NK-92 treated with Interleukin-12 subunit alpha and Interleukin-12 subunit beta, amount 100 ng/mL, for 24 hours (cell line): Measurements from ENCODE around the gene CPED1.
"Not testable (repeated sequence)": the region's sequence is repeated elsewhere in the genome, so short reads cannot be mapped to it uniquely, and the experiment has no call there.

ENCODE experiments used
- DNase-seq: peaks from one replicate; lab custom pipeline; 2025; lab: John Stamatoyannopoulos, UW

The CPED1 gene

DNA sequence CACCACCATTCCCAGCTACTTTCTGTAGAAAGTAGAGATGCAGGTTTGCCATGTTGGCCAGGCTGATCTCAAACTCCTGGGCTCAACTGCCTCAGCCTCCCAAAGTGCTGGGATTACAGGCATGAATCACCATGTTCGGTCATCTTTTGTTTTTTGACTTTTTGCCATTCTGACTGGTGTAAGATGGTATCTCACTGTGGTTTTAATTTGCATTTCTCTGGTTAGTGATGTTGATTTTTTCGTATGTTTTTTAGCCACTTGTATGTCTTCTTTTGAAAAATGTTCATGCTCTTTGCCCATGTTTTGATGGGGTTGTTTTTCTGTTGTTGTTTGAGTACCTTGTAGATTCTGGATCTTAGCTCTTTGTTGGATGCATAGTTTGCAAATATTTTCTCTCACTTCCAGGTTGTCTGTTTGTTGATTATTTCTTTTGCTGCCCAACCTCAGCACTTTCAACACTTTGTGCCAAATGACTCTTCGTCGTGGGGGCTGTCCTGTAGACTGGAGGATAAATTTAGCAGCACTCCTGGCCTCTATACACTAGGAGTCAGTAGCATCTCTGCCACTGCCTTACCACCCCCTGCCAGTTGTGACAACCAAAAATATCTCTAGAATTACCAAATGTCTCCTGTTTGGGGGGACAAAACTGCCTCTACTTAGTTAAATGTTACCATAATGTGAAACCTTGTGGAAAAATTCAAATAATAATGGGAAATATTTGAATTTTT lies 6.5 kb upstream of the CPED1 start:
- DNase-seq: no peak

DNA sequence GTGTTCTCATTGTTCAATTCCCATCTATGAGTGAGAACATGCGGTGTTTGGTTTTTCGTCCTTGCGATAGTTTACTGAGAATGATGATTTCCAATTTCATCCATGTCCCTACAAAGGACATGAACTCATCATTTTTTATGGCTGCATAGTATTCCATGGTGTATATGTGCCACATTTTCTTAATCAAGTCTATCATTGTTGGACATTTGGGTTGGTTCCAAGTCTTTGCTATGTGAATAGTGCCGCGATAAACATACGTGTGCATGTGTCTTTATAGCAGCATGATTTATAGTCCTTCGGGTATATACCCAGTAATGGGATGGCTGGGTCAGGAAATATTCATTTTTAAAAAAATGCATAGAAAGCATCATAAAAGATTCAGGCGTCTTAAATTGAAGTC lies 4.9 kb upstream of the CPED1 start:
- not testable (repeated sequence) for DNase-seq

DNA sequence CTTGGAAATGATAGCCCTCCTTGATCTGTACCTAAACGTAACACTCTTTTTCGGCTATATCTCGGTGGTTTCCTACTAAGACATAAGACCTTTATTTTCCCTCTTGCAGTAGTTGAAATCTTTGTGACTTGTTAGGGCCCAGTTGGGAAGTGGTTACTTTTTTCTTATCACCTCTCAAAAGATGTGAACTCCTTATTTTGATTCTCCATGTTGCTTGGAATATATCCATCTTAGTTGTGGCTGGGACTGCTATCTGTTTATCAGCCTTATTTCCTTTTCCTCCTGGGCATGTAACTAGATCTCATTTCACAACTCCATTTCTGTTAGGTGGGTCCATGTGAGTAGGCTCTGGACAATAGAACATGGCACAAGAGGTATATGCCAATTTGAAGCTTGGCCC lies 4.1 kb upstream of the CPED1 start:
- no peak for DNase-seq

DNA sequence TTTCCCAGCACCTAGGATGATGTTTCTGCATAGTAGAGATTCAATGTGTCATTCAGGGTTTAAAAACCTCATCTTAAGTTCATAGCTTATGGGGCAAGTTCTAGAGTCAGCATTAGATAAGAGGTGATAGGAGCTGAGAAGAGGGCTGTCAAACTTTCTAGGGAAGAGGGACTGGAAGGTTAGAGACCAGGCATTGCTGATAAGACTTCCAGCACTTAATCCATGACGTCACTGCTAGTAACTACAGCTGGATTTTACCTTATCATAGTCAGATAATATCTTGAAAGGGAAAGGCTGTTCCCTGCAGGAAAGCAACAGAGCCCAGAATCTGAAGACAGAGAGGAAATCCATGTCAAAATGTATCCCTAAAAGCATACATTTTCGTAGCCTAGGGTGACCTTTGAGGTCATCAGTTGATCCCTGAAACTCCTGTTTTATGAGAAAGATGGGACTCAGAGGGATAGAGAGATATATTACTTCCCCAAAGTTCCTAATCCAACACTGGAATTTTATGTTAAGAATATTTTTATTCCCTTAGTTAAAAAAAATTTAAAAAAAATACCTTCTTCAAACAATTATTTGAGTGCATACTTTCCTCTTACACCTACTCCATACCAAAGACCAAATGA lies 3.3 kb upstream of the CPED1 start:
- DNase-seq: no peak

DNA sequence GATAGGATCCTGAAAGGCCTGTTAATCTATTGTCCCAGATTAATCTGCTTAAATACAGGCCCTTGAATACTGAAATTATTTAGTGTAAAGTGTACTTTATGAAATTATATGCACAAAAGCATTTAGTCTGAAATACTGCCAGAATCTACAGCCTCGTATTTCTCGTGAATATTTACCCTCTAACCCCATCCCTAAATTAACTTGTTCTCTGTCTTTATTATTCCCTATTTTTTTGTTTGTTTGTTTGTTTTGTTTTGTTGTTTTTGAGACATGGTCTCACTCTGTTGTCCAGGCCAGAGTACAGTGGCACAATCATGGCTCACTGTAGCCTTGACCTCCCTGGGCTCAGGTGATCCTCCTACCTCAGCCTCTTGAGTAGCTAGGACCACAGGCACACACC lies 2.7 kb upstream of the CPED1 start:
- DNase-seq: no peak

DNA sequence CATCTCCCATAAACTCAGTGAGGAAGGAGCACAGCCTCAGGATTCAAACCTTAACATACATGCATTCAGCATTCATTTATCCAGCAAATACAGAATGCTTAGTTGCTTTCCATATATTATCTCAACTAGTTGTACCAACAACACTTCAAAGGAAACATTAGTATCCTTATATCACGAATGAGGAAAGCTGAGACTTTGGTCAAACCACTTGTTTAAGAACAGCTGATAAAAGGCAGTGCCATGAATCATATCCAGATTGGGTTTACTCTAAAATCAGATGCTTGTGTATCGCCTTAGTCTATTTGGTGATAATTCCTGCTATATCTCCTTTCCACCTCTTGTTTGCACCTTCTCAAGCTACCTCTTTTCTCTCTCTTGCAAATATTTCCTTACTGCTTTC lies 1.9 kb upstream of the CPED1 start:
- DNase-seq: no peak

DNA sequence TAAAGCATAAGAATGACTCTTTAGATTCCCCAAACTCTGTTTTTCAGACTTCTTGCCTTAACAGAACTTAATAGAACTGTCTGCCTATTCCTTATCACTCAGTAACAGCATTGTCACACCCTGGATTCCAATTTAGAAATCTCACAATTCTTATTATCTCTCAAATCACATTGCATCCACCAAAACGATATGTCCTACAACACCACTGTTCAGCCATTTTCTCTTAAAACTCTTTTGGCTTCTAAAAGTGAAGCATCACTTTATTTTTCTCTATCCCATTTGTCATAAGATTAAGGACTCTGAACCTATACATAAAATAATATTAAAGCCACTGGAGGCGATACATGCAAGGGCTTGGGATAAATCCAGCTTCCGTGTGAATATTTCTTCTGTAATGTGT lies 1.2 kb upstream of the CPED1 start:
- no peak for DNase-seq

DNA sequence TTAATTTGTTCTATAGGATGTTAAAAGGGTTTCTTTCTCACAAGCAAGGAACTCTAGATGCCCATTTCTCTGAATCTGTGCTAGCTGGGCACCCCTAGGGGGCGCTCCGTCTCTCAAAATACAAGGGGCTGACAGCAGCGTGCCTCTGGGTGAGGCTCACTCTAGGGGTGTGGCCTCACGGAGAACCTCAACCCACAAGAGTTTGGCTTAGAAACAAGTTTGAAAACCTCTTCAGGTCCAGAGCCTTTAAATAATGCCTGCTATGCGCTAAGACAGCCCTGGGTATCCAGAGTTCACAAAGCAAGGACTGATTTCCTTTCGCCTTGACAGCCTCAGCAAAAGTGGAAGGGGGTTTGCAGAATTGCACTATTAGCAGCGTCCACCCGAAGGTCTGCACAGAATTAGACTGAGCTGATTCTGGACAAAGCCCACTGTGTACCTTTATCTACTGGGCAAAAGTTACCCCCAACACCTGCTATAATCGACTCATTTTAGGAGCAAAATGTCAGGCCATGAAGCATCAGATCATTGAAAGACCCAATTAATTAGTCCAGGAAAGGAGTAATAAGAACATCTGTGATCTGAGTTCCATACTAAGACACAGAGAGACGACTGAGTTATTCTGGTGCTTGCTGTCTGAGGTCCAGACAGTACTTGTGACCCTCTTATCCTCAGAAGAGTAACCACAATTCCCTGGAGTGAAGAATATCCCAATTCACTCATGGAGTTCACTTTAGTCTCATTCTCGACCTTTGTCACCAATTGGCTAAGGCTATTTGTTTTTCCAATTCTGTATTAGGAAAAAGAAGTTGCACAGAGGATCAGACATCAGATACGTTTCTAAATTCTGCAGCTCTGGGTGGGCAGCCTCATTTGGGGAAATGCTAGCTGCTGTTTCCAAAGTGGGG lies 574 bp upstream of the CPED1 start:
- peak; percentile 69 for DNase-seq

DNA sequence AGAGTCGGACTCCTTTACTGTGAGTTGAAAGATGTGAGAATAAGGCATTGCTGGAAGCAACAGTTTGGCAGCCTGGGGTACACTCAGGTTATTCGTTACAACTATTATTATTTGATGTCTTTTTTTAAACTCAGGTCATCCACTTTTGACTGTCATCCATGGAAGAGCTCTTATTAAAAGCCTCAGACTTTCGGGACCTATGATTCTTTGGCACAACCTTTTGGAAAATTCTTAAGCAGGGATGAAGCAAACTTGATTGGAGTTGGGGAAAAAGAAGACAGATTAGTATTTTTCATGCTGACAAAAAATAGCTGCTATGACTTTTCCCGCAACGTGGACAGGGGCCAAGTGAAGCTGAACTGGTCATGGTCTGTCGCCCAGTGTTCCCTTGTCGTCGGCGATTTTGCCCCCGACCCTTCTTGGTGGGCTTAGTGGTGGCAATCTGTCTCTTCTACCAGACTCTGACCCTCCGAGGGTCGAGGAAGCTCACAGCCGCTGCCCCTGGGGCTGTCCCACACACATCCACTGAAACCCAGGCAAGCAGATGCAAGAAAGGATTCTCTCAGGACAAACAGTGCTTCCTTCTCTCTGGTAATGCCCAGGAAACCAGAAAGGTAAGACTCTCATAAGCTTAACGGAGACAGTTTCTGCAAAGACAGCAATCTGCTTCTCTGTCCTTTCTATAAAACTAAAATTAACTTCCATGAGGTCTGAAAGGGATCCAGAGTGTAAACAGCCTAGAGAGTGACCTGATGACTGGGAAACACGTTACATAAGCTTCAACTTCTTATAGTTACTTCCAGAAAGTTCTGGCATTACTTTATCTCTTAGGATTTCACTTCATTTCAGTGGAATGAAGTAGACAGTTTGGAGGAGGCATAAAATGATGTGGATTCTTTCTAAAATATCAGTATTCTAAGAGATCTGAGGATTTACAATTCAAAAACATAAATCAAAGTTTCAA lies 1.0 kb downstream of the CPED1 start:
- DNase-seq: no peak

DNA sequence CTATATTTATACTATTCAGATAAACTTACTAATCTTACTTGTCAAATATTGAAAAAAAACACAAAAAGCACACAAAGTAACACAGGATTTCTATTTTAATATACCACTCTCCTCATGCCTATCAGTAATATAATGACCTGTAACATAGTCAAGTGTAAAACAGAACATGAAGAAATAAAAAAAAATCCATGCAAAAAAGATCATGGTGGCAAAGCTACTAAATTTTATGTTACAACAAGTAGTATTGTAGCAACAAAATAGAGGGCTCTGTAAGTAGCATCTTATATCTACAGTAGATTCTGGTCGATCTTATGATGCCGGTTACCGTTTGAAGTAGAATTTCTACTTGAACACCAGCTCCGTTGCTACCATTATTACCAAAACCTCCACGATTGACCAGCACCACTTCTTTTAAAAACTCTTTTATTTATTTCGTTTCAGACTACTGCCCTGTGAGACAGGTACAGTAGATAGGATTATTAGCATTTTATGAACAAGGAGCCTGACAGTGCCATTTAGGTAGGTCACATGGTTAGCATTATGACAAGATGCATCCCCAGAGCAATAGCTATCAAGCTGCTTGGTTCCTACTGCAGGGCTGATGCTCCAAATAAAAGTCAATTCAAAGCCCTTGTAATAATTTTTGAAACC lies 2.1 kb downstream of the CPED1 start:
- DNase-seq: no peak

DNA sequence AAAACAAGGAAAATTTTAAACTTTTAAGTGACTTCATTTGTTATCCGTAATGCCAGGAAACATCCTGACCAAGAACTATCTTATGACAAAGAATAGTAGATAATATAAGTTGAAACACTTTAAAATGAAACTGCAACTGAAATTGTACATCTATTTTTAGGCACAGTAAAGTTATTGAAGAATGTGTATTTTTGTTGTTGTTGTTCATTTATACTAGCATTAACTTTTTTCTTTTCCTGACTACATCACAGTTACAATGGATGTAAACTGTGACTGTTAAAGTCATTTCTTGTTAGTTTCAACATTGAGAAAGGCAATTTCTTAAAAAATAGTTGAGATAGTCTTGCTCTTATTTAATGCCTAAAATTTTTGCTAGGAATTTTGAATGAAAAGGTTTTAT lies 2.6 kb downstream of the CPED1 start:
- DNase-seq: no peak

DNA sequence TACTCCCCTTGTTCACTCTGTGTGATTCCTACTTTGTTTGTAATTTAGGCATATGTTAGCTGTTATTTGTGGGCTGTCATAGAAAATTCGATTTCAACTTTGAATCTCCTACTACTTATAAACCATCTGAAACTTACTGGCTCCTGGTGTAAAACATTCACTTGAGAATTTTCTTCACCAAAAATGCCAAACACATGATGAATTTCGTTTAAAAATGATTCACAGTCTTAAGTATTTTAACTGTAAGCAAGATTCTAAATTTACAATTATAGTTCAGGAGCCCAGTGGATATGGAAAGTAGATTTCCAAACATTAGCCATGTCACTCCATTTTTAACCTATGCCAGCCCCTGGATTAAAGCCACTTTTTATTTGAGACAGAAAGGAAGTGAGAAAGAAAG lies 3.1 kb downstream of the CPED1 start:
- DNase-seq: no peak

DNA sequence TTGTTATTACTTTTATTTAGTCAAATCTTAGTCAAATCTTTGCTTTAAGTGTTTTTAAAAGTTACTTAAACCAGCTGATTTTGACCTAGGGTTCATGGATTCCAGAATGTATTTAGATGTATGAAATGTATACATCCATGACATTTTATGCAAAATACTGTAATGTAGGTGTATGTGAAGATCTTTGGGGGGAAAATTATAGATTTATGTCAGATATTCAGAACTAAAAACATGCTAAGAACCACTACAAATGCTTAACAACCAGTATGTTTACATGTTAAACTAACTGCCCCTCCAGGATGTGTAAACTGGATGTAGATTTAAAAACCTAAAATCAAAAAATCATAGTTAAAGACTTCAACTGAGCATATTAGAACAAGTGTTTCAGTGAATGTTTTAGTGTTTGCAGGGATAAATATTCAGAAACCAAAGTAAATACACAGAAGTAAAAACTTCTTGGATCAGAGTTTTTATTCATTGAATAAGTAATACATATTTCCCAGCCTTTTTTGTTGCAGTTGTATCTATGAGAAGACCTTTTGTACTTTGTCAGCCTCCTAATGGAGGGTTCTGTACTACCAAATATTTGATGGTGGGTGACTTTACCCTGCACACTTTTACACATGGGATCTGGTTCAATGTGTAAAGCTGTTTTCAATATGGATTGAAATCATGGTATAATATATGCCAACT lies 3.9 kb downstream of the CPED1 start:
- no peak for DNase-seq

DNA sequence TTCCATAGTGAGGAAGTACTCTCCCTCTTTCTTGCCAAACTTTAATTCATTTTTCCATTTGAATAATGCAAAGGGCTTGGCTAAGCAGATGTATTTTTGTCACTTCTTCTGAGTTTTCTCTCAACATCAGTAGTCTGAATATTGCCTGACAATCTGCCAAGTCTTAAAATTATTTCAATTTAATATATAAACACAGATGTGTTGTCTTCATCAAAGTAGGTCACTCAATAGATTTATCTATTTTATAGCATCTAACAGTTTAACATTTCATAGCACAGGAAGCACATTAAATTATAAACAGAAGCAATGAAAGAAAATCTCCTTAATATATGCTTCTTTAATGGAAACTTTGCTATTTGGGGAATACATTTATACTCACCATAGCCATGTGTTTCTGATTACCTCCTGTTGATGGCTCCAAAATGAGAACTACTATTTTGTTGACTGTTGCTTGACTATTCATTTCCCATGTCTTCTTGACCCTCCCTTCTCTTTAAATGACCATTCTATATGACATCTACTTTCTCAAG lies 4.5 kb downstream of the CPED1 start:
- DNase-seq: no peak

DNA sequence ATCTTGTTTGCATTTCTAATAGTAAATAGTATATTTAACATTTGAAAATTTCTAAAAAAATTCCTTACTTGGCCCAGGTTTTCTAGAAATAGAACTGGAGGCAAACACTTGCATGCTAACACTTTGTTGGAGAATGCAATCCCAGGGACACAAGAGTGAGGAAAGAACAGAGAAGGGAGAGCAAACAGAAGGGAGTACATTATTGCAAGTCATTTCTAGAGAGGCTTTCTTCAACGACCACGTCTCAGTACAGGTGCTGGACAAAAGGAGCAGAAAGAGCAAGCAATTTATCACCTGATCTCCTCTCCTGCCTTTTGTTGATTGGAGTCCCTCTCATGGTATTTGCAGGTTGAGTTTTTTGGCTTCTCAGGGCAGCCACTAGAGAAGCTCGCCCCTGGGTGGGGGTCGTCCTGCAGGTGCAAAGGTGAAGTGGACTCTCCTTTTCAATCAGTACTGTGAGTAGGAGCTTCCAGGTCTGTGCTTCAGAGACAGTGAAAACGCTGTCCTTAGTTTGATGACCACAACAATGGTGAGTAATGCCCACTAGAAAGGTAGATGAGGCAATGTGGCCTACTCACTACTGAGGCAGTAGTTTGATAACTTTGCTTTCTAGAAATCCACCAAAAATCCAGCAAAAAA lies 5.2 kb downstream of the CPED1 start:
- DNase-seq: no peak

DNA sequence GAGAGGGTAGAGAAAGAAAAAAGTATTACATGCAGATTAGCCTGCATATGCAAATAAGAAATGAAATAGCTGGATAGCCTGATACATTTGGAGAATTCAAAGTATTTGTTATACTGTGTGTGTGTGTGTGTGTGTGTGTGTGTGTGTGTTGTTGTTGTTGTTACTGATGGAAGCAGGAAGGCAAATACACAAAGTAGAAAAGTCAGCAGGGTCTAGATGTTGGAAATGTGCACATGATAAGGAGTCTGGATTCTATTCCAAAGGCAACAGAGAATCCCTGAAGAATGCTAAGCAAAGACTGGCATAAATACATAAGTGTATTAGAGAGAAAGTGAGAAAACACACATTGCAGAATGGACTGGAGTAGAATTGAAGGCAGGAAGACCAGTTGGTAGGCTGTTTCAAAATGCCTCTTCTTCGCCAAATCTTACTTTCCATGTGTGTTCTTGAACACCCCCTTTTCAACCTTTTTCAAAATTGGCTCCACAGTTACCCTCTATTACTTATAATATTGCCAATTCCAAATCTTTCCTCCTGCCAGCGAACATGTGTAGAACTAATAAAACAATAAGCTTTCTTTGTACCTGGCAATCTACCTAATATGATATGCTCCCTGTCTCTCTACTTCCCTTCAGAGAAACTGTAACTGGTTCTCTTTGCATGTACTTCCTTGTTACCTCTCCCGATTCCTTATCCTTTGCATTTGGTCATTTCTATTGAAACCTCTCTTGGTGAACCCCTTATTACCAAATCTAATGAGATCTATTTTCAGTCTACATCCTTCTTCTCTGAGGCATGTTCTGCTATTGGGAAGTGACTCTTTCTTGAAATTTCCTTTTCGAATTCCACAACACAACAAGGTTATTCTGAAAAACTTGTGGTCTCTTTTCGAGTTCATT lies 6.2 kb downstream of the CPED1 start:
- DNase-seq: no peak

DNA sequence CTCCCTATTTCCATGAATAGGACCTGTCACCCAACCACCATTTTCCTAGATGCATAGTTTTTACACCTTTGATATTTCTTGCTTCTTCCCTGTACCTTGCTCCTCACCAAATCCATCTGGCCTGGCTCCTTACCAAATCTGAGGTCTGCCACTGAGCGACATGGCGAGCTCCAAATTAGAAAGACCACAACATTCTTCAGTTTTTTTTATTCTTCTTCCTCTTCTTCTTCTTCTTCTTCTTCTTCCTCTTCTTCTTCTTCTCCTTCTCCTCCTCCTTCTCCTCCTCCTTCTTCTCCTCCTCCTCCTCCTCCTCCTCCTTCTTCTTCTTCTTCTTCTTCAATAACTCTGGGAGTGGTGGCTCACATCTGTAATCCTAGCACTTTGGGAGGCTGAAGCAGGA lies 7.1 kb downstream of the CPED1 start:
- no peak for DNase-seq

DNA sequence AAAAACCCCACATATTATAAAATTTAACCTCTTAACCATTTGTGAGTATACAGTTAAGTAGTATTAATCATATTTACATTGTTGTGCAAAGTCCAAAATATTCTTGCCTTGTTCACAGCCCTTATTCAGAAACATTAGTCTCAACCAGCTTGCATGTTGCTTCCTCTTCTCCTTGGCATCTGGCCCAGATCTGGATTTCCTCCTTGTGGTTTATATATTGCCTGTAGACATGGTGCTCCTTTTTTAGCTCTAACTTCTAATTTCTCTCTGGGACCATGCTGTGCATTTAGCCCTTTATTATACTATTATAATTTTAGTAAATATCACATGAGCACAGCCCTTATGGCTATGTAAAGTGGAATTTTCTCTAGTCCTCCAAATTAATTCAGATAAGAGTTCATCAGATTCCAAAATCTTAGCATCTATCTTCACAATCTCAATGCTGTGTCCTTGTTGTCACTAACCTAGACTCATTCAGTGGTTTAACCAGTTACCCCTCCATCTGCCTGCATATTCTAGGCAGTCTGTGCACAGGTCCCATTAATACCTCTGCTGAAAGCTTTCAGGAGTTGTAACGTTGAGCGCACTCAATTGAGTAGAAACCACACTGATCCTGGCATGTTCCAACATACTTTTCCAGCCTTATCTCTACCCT lies 7.9 kb downstream of the CPED1 start:
- DNase-seq: no peak
